H9 (cell line): ENCODE data around the gene AP2A1. TPM values are rescaled to one million over a fixed set of nuclear protein-coding genes. Genes with fewer than 3 reads are reported as not detected.

Experiments
- DNase-seq: peaks from one replicate; pipeline ENCODE4 v3.0.0-alpha.2; 2017
- H2AFZ ChIP-seq: one replicate; pipeline ENCODE4 v1.6.1; 2013; ENCODE audit warnings: mild to moderate bottlenecking, low read length, control low read depth, moderate library complexity
- H2AK5ac ChIP-seq: 2 replicates; pipeline ENCODE4 v1.6.1; 2013; ENCODE audit warnings: low read length, control low read depth, mixed read lengths; ENCODE audit not compliant: insufficient read length
- H2BK120ac ChIP-seq: one replicate; pipeline ENCODE4 v1.6.1; 2013; ENCODE audit warnings: low read depth, mild to moderate bottlenecking, low read length, control low read depth, inconsistent platforms; ENCODE audit not compliant: poor library complexity, severe bottlenecking
- H2BK12ac ChIP-seq: 2 replicates; pipeline ENCODE4 v1.6.1; 2013; ENCODE audit warnings: low read length, control low read depth, mixed read lengths, low read depth; ENCODE audit not compliant: insufficient read length
- H2BK15ac ChIP-seq: 2 replicates; pipeline ENCODE4 v1.6.1; 2013; ENCODE audit warnings: low read depth, low read length, control low read depth
- H2BK20ac ChIP-seq: one replicate; pipeline ENCODE4 v1.6.1; 2013; ENCODE audit warnings: low read depth, mild to moderate bottlenecking, low read length, control low read depth, inconsistent platforms; ENCODE audit not compliant: poor library complexity, severe bottlenecking
- H2BK5ac ChIP-seq: 2 replicates; pipeline ENCODE4 v1.6.1; 2013; ENCODE audit warnings: low read length, control low read depth, mixed read lengths; ENCODE audit not compliant: insufficient read length
- H3K14ac ChIP-seq: 2 replicates; pipeline ENCODE4 v1.6.1; 2013; ENCODE audit warnings: low read length, control low read depth; ENCODE audit not compliant: insufficient read depth
- H3K18ac ChIP-seq: 2 replicates; pipeline ENCODE4 v1.6.1; 2013; ENCODE audit warnings: low read depth, mild to moderate bottlenecking, mixed read lengths, low read length, control low read depth; ENCODE audit not compliant: insufficient read length
- H3K23ac ChIP-seq: 2 replicates; pipeline ENCODE4 v1.6.1; 2013; ENCODE audit warnings: low read length, control low read depth, mixed read lengths, low read depth; ENCODE audit not compliant: insufficient read length
- H3K23me2 ChIP-seq: 2 replicates; pipeline ENCODE4 v1.6.1; 2013; ENCODE audit warnings: low read depth, mild to moderate bottlenecking, mixed read lengths, low read length, control low read depth; ENCODE audit not compliant: insufficient read length, poor library complexity, severe bottlenecking
- H3K27ac ChIP-seq: 2 replicates; pipeline ENCODE4 v1.5.1; 2013; ENCODE audit warnings: low read length, control low read depth, mixed read lengths, low read depth; ENCODE audit not compliant: insufficient read length
- H3K27me3 ChIP-seq: 2 replicates; pipeline ENCODE4 v1.6.1; 2013; ENCODE audit warnings: low read length, control low read depth, inconsistent platforms; ENCODE audit not compliant: insufficient read depth
- H3K4ac ChIP-seq: 2 replicates; pipeline ENCODE4 v1.6.1; 2013; ENCODE audit warnings: low read depth, mild to moderate bottlenecking, control low read depth, inconsistent platforms, low read length, moderate library complexity
- H3K4me1 ChIP-seq: 2 replicates; pipeline ENCODE4 v1.6.1; 2013; ENCODE audit warnings: low read length, control low read depth, inconsistent platforms; ENCODE audit not compliant: insufficient read depth
- H3K4me2 ChIP-seq: 2 replicates; pipeline ENCODE4 v1.6.1; 2013; ENCODE audit warnings: low read length, control low read depth, mixed read lengths; ENCODE audit not compliant: insufficient read length, insufficient read depth
- H3K56ac ChIP-seq: 2 replicates; pipeline ENCODE4 v1.6.1; 2013; ENCODE audit warnings: low read depth, mild to moderate bottlenecking, mixed read lengths, low read length, control low read depth; ENCODE audit not compliant: insufficient read length
- H3K79me1 ChIP-seq: 2 replicates; pipeline ENCODE4 v1.6.1; 2013; ENCODE audit warnings: low read depth, mild to moderate bottlenecking, moderate library complexity, low read length, control low read depth, inconsistent platforms; ENCODE audit not compliant: insufficient read depth, poor library complexity, severe bottlenecking
- H3K79me2 ChIP-seq: 2 replicates; pipeline ENCODE4 v1.6.1; 2013; ENCODE audit warnings: low read length, control low read depth, inconsistent platforms; ENCODE audit not compliant: insufficient read depth
- H3K9ac ChIP-seq: 2 replicates; pipeline ENCODE4 v1.6.1; 2013; ENCODE audit warnings: low read length, control low read depth, mixed read lengths; ENCODE audit not compliant: insufficient read length; ENCODE audit errors: extremely low read depth
- H3K9me3 ChIP-seq: one replicate; pipeline ENCODE4 v1.6.1; 2013; ENCODE audit warnings: low read depth, low read length, inconsistent platforms; ENCODE audit not compliant: control insufficient read depth
- H3T11ph ChIP-seq: one replicate; pipeline ENCODE4 v1.6.1; 2013; ENCODE audit warnings: mild to moderate bottlenecking, low read length, control low read depth, inconsistent platforms
- H4K20me1 ChIP-seq: one replicate; pipeline ENCODE4 v1.6.1; 2013; ENCODE audit not compliant: control insufficient read depth, insufficient read length, insufficient read depth
- H4K5ac ChIP-seq: 2 replicates; pipeline ENCODE4 v1.6.1; 2013; ENCODE audit warnings: low read depth, mild to moderate bottlenecking, mixed read lengths, low read length, control low read depth; ENCODE audit not compliant: insufficient read length
- H4K8ac ChIP-seq: replicated peaks from 2 replicates; pipeline ENCODE4 v1.6.1; 2013; ENCODE audit warnings: low read length, control low read depth, mixed read lengths, low read depth; ENCODE audit not compliant: insufficient read length
- H4K91ac ChIP-seq: 2 replicates; pipeline ENCODE4 v1.6.1; 2013; ENCODE audit warnings: low read depth, mild to moderate bottlenecking, moderate library complexity, mixed read lengths, low read length, control low read depth; ENCODE audit not compliant: insufficient read length
- H3K27ac Mint-ChIP-seq, 3 experiments: 2 replicates in 2 of 3; 3 replicates in 1 of 3; pipeline ENCODE4 v1.8.0; 2020 to 2021; ENCODE audit warnings: mixed read lengths in 3 of 3, mild to moderate bottlenecking in 1 of 3, moderate library complexity in 1 of 3
- H3K27me3 Mint-ChIP-seq: 2 replicates; pipeline ENCODE4 v1.8.0; 2021; ENCODE audit warnings: low read depth, mild to moderate bottlenecking, moderate library complexity, mixed read lengths
- H3K36me3 Mint-ChIP-seq, 3 experiments: 2 replicates in 2 of 3; 3 replicates in 1 of 3; pipeline ENCODE4 v1.8.0; 2020 to 2021; ENCODE audit warnings: low read depth in 3 of 3, mixed read lengths in 3 of 3; ENCODE audit not compliant: insufficient read depth in 1 of 3
- H3K4me1 Mint-ChIP-seq, 2 experiments: 2 replicates each; pipeline ENCODE4 v1.8.0; 2020; ENCODE audit warnings: mixed read lengths in 2 of 2
- H3K4me3 Mint-ChIP-seq, 2 experiments: 2 replicates in 1 of 2; 3 replicates in 1 of 2; pipeline ENCODE4 v1.8.0; 2020 to 2021; ENCODE audit warnings: mild to moderate bottlenecking in 2 of 2, mixed read lengths in 2 of 2, moderate library complexity in 1 of 2
- H3K9me3 Mint-ChIP-seq, 2 experiments: 2 replicates in 1 of 2; 3 replicates in 1 of 2; pipeline ENCODE4 v1.8.0; 2020; ENCODE audit warnings: mild to moderate bottlenecking in 2 of 2, mixed read lengths in 2 of 2, moderate library complexity in 1 of 2
- WGBS: extraction: QIAGEN DNeasy Blood & Tissue Kit; methylation state at CpG from one replicate; pipeline ENCODE4 v1.1.7; 2013; ENCODE audit warnings: missing lambda C conversion rate, low lambda C conversion rate, mixed read lengths; ENCODE audit not compliant: insufficient read length; ENCODE audit errors: extremely low coverage; 5-methylcytosine and 5-hydroxymethylcytosine counted together
- total RNA-seq: library from RNA; stranded (reverse); gene quantifications from 2 replicates; pipeline ENCODE4 v1.2.1, GENCODE V29; 2021
- TF ChIP-seq, protein P1 (sequence below): fragments of 200-600 bp; sonication (generic); conservative IDR thresholded peaks from 3 replicates; pipeline ENCODE4 v1.8.0; 2021; ENCODE audit warnings: antibody characterized with exemption, mild to moderate bottlenecking

The AP2A1 gene
- total RNA-seq, 1 experiment from 2014 or later = 108 TPM

DNA sequence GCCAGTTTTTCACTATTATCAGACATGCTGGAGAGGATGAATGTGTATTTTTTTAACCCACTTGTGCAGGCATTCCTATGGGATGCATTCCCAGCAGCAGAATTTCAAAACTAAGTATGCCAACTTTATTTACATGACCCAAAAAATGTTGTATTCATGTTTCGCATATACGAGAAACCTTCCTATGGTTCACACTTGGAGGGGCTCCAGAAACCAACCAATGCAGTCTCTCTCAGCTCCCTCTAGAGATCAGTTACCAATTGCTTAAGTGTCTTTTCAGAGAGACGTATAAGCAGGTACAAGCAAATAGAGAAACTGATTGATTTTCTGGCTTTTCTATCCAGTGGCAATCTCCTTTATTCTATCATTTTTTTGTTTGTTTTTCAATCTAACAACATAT is 78.6 kb downstream of the AP2A1 start:
- no peaks in the 10 kb centered on the region; the same call in 1 of the 2 replicates for H3K4me1 ChIP-seq
- Mint-ChIP-seq H3K27ac (no peak overlapping the region), H3K36me3 (peaks cover 18 to 23% (median 18%) of the 10 kb centered on the region in 3 experiments), H3K27me3 (peaks cover 1% of the 10 kb centered on the region), H3K4me1 (peaks cover 10 to 11% of the 10 kb centered on the region in 2 experiments), H3K9me3 (peaks cover 0 to 4% of the 10 kb centered on the region in 2 experiments; a peak in 2 of 5 replicates), H3K4me3 (no peak overlapping the region)
- TF ChIP-seq, protein P1, sequence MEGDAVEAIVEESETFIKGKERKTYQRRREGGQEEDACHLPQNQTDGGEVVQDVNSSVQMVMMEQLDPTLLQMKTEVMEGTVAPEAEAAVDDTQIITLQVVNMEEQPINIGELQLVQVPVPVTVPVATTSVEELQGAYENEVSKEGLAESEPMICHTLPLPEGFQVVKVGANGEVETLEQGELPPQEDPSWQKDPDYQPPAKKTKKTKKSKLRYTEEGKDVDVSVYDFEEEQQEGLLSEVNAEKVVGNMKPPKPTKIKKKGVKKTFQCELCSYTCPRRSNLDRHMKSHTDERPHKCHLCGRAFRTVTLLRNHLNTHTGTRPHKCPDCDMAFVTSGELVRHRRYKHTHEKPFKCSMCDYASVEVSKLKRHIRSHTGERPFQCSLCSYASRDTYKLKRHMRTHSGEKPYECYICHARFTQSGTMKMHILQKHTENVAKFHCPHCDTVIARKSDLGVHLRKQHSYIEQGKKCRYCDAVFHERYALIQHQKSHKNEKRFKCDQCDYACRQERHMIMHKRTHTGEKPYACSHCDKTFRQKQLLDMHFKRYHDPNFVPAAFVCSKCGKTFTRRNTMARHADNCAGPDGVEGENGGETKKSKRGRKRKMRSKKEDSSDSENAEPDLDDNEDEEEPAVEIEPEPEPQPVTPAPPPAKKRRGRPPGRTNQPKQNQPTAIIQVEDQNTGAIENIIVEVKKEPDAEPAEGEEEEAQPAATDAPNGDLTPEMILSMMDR = no peak
- WGBS = no CpG with 5 or more reads among the region's 3 CpGs
- no peak overlapping the region for H4K8ac ChIP-seq
- H4K91ac ChIP-seq = no peak overlapping the region
- no peak overlapping the region for H2AFZ ChIP-seq
- H3K79me2 ChIP-seq = no peaks in the 10 kb centered on the region
- no peak overlapping the region for H2BK20ac ChIP-seq
- no peak overlapping the region for H3T11ph ChIP-seq
- H3K14ac ChIP-seq = no peak overlapping the region
- no peaks in the 10 kb centered on the region for H3K9me3 ChIP-seq
- no peak overlapping the region for H4K5ac ChIP-seq
- no peak overlapping the region for H3K4ac ChIP-seq
- no peak overlapping the region for H3K56ac ChIP-seq
- no peaks in the 10 kb centered on the region for H3K79me1 ChIP-seq
- no peak overlapping the region for H3K27ac ChIP-seq
- no peak overlapping the region for H2BK120ac ChIP-seq
- no peak overlapping the region for H2AK5ac ChIP-seq
- no peak overlapping the region for H2BK12ac ChIP-seq
- no peak overlapping the region for H2BK15ac ChIP-seq
- no peaks in the 10 kb centered on the region for H4K20me1 ChIP-seq
- peaks cover 4% of the 10 kb centered on the region for H3K23me2 ChIP-seq
- no peak overlapping the region for H3K18ac ChIP-seq
- no peak for DNase-seq
- no peaks in the 10 kb centered on the region for H3K27me3 ChIP-seq
- no peak overlapping the region for H3K9ac ChIP-seq
- no peak overlapping the region for H2BK5ac ChIP-seq
- no peak overlapping the region for H3K23ac ChIP-seq
- no peak overlapping the region for H3K4me2 ChIP-seq
